Measurements from ENCODE around the gene RAP1A. TPM values are rescaled to one million over a fixed set of nuclear protein-coding genes. Genes with fewer than 3 reads are reported as not detected.
A peak's percentile ranks its signal among the peaks of the same experiment; 100 is the strongest.

Gene RAP1A
- total RNA-seq, 1 experiment from 2014 or later: 26.7 TPM

- no peak overlapping the region for H3K27ac ChIP-seq (ENCODE audit: insufficient read length, low read depth, low read length)
- no peak overlapping the region for H3K4ac ChIP-seq (ENCODE audit: low read depth, low read length)
- no peak overlapping the region for H3K9ac ChIP-seq (ENCODE audit: extremely low read depth, insufficient read length, low read length)
- no peak for DNase-seq
- H4K91ac ChIP-seq (ENCODE audit: insufficient read length, low read depth, low read length): no peak overlapping the region
- no peak overlapping the region for H3K14ac ChIP-seq (ENCODE audit: insufficient read depth, low read length)
- H2BK120ac ChIP-seq (ENCODE audit: low read depth, low read length, poor library complexity, severe bottlenecking): no peak overlapping the region
- no peak overlapping the region for H2BK20ac ChIP-seq (ENCODE audit: low read depth, low read length, poor library complexity, severe bottlenecking)
- no peaks in the 10 kb centered on the region for H3K4me1 ChIP-seq (ENCODE audit: insufficient read depth, low read length)
- H2AK5ac ChIP-seq (ENCODE audit: insufficient read length, low read length): no peak overlapping the region
- Mint-ChIP-seq H3K4me1 (peaks cover 0 to 3% of the 10 kb centered on the region in 2 experiments; a peak in 1 of 4 replicates), H3K4me3 (no peak overlapping the region), H3K9me3 (peaks cover 6 to 8% of the 10 kb centered on the region in 2 experiments; a peak in 4 of 5 replicates), H3K27me3 (ENCODE audit: low read depth) (peaks cover 2% of the 10 kb centered on the region), H3K27ac (0 out of 7 replicates have a peak overlapping the region, but pooled peaks of 1 of the 3 experiments have one; percentile 22), H3K36me3 (ENCODE audit: insufficient read depth in 1 of 3, low read depth in 3 of 3) (peaks cover 0 to 5% (median under 1%) of the 10 kb centered on the region in 3 experiments; a peak in 2 of 7 replicates)
- H3K79me2 ChIP-seq (ENCODE audit: insufficient read depth, low read length): no peaks in the 10 kb centered on the region
- no peaks in the 10 kb centered on the region for H3K9me3 ChIP-seq (ENCODE audit: control insufficient read depth, low read depth, low read length)
- no peak overlapping the region for H2BK5ac ChIP-seq (ENCODE audit: insufficient read length, low read length)
- H3K56ac ChIP-seq (ENCODE audit: insufficient read length, low read depth, low read length): no peak overlapping the region
- no peak for TF ChIP-seq CTCF (conservative IDR thresholded peaks at IDR 0.05)
- no peaks in the 10 kb centered on the region for H3K23me2 ChIP-seq (ENCODE audit: insufficient read length, low read depth, low read length, poor library complexity, severe bottlenecking)
- H2AFZ ChIP-seq (ENCODE audit: low read length): no peak overlapping the region
- 0 out of 2 replicates have a peak, but pooled peaks cover 3% of the 10 kb centered on the region for H3K27me3 ChIP-seq (ENCODE audit: insufficient read depth, low read length)
- H4K5ac ChIP-seq (ENCODE audit: insufficient read length, low read depth, low read length): no peak overlapping the region
- no peak overlapping the region for H3K18ac ChIP-seq (ENCODE audit: insufficient read length, low read depth, low read length)
- H4K8ac ChIP-seq (replicated peaks; ENCODE audit: insufficient read length, low read depth, low read length): no peak overlapping the region
- H3T11ph ChIP-seq (ENCODE audit: low read length): no peak overlapping the region
- no CpG with 5 or more reads among the region's 4 CpGs for WGBS (ENCODE audit: extremely low coverage, insufficient read length, low lambda C conversion rate)
- no peak overlapping the region; the same call in 1 of the 2 replicates for H2BK15ac ChIP-seq (ENCODE audit: low read depth, low read length)
- H3K23ac ChIP-seq (ENCODE audit: insufficient read length, low read depth, low read length): no peak overlapping the region
- no peak overlapping the region for H2BK12ac ChIP-seq (ENCODE audit: insufficient read length, low read depth, low read length)
- H4K20me1 ChIP-seq (ENCODE audit: control insufficient read depth, insufficient read depth, insufficient read length): no peaks in the 10 kb centered on the region
- H3K4me2 ChIP-seq (ENCODE audit: insufficient read depth, insufficient read length, low read length): no peak overlapping the region
- no peaks in the 10 kb centered on the region for H3K79me1 ChIP-seq (ENCODE audit: insufficient read depth, low read depth, low read length, poor library complexity, severe bottlenecking)
Measured at GRCh38 chr1:111603979-111604378, 15.6 kb upstream of the RAP1A start.
